ENCODE results near the gene PSMD11. TPM values are rescaled to one million over a fixed set of nuclear protein-coding genes. Genes with fewer than 3 reads are reported as not detected.

Gene PSMD11
- total RNA-seq, 6 experiments from 2014 or later = 45.7 to 61.3 (median 51.6) TPM

DNA sequence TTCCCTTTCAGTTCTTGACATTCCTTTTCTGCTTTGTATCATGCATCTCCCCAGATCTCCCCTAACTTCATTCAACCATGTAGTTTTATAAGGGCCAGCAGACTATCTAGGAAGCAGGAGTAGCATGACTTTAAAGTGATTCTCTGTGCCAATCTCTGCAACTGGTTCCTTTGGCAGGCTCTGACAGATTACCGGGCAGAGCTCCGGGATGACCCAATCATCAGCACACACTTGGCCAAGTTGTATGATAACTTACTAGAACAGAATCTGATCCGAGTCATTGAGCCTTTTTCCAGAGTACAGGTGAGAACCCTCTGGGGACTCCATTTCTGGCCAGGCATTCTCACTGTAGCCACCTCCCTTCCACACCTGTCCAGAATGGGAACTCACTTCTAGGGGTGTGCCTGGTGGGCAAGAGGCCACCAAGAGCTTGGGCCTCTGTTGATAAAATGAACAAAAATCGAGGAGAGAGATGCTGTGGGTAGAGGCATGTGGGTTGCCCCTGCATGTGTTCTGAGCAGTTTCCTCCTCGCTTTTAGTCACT is 34.8 kb downstream of the PSMD11 start:
- DNase-seq (peak in 1 of 3 donors; percentile 56), ATAC-seq (peak in 2 of 4 donors; percentile 56 to 78)
- TF ChIP-seq CTCF (IDR thresholded peaks at IDR 0.05) (no peak), POLR2A (IDR thresholded peaks at IDR 0.05) (no peak)
- Histone ChIP-seq H3K4me3 (no peak overlapping the region), H3K4me1 (peaks cover 0 to 3% (median 0%) of the 10 kb centered on the region in 4 donors), H3K9me3 (no peaks in the 10 kb centered on the region), H3K36me3 (peaks cover 4 to 85% (median 53%) of the 10 kb centered on the region in 4 donors), H3K27ac (no peak overlapping the region), H3K27me3 (no peaks in the 10 kb centered on the region)
- WGBS (ENCODE audit: insufficient coverage, low coverage, low lambda C conversion rate, missing lambda C conversion rate) = 37% methylated on average over 5 of the region's 5 CpGs
- intact Hi-C loops (cut with DNase I) = loop anchor here in 1 of 2 donors (10.0 kb wide), 1 partner anchor 296 kb away; no protein-coding TSS in a partner anchor

GRCh38 chr17:32481193-32481592 is 36.9 kb downstream of the PSMD11 start:
- Histone ChIP-seq H3K4me3 (no peak overlapping the region), H3K36me3 (peaks cover 3 to 65% (median 38%) of the 10 kb centered on the region in 4 donors), H3K27me3 (no peaks in the 10 kb centered on the region), H3K4me1 (peaks cover 0 to 8% (median 0%) of the 10 kb centered on the region in 4 donors), H3K27ac (no peak overlapping the region), H3K9me3 (no peaks in the 10 kb centered on the region)
- intact Hi-C loops (cut with DNase I) = no loop called here
- DNase-seq = no peak
- no peak for ATAC-seq
- WGBS (ENCODE audit: insufficient coverage, low coverage, low lambda C conversion rate, missing lambda C conversion rate) = 78% methylated on average over 7 of the region's 8 CpGs
- no peak for TF ChIP-seq POLR2A (IDR thresholded peaks at IDR 0.05)
- no peak for TF ChIP-seq CTCF (IDR thresholded peaks at IDR 0.05)

- H3K4me3 ChIP-seq = no peak overlapping the region
- DNase-seq (no peak), ATAC-seq (no peak)
- no peaks in the 10 kb centered on the region for H3K27me3 ChIP-seq
- TF ChIP-seq POLR2A (IDR thresholded peaks at IDR 0.05) (no peak), CTCF (IDR thresholded peaks at IDR 0.05) (no peak)
- no peak overlapping the region for H3K27ac ChIP-seq
- peaks cover 0 to 8% (median 0%) of the 10 kb centered on the region in 4 donors for H3K4me1 ChIP-seq
- H3K36me3 ChIP-seq = peaks cover 0 to 50% (median 30%) of the 10 kb centered on the region in 4 donors
- intact Hi-C loops (cut with DNase I) = no loop called here
- no peaks in the 10 kb centered on the region for H3K9me3 ChIP-seq
- WGBS (ENCODE audit: insufficient coverage, low coverage, low lambda C conversion rate, missing lambda C conversion rate) = 62% methylated on average over 10 of the region's 11 CpGs
These were observed 38.4 kb downstream of the PSMD11 start for GRCh38 chr17:32482568-32483320.

- Histone ChIP-seq H3K27me3 (no peaks in the 10 kb centered on the region), H3K9me3 (no peaks in the 10 kb centered on the region), H3K27ac (no peak overlapping the region), H3K36me3 (peaks cover 0 to 43% (median 27%) of the 10 kb centered on the region in 4 donors), H3K4me3 (no peak overlapping the region), H3K4me1 (peaks cover 0 to 13% (median 0%) of the 10 kb centered on the region in 4 donors)
- TF ChIP-seq CTCF (IDR thresholded peaks at IDR 0.05) (peak; percentile 44 to 53 (median 50)), POLR2A (IDR thresholded peaks at IDR 0.05) (no peak)
- ATAC-seq = peak; percentile 32 to 55 (median 53)
- intact Hi-C loops (cut with DNase I) = no loop called here
- WGBS (ENCODE audit: insufficient coverage, low coverage, low lambda C conversion rate, missing lambda C conversion rate) = 17% methylated on average over 5 of the region's 7 CpGs
- DNase-seq = peak in 2 of 3 donors; percentile 46 to 51
These were observed 39.2 kb downstream of the PSMD11 start for GRCh38 chr17:32483451-32484019.

Measured in right lobe of liver (tissue), 6 donors.